HG03060 (cell line): ENCODE results near the gene IFNL1.
"Not testable (repeated sequence)": the region's sequence is repeated elsewhere in the genome, so short reads cannot be mapped to it uniquely, and the experiment has no call there.

Experiments used
- ATAC-seq: cut with Tn5 transposase; IDR thresholded peaks from one replicate; pipeline ENCODE4 v1.9.1; 2021; ENCODE audit warnings: low read depth, moderate number of reproducible peaks; ENCODE audit not compliant: unreplicated experiment

Gene IFNL1

DNA sequence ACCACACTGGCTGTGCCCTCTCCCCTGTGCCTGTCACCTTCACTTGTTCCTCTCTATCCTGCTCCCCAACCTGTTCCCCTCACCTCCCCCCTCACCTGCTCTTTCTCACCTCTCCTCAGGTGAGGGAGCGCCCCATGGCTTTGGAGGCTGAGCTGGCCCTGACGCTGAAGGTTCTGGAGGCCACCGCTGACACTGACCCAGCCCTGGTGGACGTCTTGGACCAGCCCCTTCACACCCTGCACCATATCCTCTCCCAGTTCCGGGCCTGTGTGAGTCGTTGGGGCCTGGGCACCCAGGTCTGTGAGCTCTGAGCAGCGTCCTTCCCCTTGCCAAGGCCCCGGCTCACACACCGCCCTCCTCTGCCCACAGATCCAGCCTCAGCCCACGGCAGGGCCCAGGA is 26.8 kb upstream of the IFNL1 start:
- not testable (repeated sequence) for ATAC-seq

DNA sequence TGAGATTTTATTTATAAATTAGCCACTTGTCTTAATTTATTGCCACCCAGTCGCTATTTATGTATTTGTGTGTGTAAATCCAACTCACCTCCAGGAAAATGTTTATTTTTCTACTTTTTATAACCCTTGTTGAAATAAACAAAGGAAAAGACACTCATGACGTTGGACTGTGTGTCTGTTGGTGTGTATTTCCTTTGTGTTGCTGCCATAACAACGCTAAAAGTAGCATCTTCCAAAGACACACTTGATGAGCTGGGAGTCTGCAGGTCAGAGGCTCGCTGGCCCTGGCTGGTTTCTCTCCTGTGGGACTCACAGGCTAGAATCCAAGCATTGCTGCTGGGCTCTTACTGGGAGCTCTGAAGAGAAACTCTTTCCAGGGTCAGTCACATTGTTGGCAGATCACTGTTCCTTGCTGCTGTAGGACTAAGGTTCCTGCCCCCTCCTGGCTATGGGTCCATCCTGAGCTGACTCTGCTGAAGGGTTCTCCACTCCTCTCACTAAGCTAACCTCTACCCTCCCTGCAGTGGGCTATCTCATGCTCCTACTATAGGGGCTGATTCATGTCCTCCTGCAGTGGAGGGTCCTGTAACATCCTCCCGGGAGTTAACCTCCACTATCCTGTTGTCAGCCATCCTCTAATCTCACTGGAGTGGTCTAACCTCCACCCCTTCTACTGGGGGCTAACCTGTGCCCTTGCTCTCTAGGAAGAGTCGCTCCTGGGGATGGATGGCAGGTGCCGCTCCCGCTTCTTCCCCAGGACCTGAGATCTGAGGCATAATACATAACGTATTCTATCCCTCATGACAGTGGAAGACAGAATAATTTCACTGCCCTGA is 26.0 kb upstream of the IFNL1 start:
- no peak for ATAC-seq

DNA sequence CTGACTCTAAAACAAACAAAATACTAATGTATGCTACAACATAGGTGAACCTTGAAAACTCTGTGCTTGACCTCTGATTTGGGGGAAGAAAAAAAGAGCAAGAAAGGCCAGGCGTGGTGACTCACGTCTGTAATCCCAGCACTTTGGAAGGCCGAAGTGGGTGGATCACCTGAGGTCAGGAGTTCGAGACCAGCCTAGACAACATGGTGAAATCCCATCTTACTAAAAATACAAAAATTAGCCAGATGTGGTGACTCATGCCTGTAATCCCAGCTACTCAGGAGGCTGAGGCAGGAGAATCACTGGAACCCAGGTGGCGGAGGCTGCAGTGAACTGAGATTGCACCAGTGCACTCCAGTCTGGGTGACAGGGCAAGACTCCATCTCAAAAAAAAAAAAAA is 22.3 kb upstream of the IFNL1 start:
- ATAC-seq = not testable (repeated sequence)

DNA sequence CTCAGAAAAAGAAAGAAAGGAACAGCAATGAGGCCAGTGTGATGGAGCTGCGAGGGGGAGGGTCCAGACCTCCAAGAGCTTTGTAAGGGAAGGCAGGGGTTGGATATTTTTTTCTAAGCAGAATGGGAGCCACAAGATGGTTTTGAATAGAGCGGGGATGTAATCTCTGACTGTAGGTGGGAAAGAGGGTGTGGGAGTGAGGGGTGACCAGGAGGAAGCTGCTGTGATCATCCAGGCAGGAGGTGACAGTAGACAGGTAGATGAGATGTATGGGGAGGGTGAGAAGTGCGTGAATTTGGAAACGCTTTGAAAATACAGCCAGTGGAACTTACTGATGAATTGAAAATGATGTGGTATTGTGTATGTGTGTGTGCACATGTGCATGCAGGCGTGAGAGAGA is 20.6 kb upstream of the IFNL1 start:
- ATAC-seq = no peak

DNA sequence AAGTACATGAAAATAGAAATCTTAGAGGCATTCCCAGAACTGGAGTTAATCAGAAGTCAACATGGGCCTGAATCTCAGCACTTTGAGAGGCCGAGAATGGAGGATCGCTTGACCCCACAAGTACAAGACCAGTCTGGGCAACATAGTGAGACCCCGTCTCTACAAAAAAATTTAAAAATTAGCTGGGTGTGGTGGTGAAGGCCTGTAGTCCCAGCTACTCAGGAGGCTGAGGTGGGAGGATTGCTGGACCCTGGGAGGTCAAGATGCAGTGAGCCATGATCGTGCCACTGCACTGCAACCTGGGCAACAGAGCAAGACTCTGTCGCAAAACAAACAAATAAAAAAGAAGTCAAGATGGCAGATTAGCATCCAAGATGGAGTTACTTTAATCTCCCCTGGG is 19.5 kb upstream of the IFNL1 start:
- ATAC-seq = no peak

DNA sequence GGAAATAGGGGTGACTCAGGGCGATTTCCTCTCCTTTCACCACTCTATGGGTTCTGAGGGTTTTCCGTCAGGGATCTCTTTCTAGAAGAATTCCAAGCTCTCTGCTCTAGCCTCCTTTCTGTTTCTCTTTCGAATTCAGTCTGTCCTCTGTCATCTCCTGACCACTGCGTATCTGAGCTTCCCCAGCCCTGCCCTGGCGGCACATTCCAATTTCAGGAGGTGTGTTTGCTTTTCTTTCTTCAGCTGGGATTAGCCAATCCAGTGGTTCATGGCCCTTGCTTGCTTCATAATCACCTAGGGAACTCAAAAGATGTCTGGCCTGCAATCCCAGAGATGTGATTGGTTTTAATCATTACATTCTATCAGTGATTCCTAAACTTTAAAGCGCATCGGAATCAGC is 18.6 kb upstream of the IFNL1 start:
- no peak for ATAC-seq

DNA sequence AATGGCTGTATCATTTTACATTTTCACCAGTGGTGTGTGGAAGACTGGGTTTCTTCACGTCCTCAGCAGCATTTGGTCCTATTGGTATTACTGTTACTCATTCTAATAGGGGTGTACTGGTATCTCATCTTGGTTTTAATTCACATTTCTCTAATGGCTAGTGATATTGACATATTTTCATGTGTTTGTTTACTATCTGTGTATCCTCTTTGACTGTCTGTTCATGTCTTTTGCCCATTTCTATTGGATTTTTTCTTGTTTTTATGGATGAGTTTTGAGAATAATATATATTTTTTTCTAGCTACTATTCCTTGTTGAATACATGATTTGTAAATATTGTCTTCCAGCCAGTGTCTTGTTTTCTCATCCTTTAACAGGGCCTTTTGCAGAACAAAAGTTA is 14.2 kb upstream of the IFNL1 start:
- ATAC-seq = no peak

DNA sequence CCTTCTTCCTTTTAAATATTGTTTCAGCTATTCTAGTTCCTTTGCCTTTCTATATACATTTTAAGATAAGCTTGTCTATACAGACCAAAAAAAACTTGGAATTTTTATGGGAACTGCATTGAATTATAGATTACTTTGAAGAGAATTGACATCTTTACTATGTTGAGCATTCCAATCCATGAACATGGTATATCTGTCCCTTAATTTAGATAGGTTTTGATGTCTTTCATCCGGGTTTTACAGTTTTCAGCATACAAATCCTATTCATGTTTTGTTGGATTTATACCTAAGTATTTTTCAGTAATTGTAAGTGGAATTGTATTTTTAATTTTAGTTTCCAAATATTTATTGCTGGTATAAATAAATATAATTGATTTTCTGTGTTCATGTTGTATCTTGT is 12.2 kb upstream of the IFNL1 start:
- ATAC-seq = no peak

DNA sequence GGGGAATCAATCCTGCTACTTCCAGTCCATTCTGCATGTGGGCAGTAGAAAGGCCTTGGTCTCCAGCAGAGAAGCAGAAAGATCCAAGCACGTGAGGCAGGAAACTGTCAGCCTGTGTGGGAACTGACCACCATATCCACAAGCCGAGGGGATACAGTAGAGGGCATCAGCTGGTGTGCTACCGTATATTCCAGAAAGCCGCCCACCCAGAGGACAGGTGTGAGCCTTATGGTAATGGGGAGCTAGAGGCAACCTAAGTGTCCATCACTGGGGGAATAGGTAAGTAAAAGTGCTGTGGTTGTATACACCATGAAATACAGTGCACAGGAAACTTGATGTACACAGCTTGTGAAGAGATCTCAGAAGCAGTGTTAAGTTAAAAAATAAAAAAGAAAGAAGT is 2.8 kb upstream of the IFNL1 start:
- ATAC-seq = no peak

DNA sequence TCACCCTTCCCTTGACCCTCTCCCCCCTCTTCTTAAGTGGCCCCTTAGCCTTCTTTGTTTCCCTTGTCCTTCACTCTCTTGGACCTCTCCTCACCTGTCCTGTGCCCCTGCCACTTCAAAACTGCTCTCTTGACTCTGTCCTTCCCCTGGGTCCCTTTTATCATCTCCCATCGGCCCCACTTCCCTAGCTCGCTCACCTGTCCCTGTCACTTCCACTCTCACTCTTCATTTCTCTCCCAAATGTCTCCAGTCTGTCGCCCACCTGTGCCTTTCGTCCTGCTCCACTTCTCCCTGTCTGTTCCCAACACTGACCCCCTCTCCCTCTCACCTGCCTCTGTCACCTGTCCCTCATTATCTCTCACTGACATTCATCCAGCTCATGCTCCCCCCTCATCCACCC is 699 bp downstream of the IFNL1 start:
- no peak for ATAC-seq

DNA sequence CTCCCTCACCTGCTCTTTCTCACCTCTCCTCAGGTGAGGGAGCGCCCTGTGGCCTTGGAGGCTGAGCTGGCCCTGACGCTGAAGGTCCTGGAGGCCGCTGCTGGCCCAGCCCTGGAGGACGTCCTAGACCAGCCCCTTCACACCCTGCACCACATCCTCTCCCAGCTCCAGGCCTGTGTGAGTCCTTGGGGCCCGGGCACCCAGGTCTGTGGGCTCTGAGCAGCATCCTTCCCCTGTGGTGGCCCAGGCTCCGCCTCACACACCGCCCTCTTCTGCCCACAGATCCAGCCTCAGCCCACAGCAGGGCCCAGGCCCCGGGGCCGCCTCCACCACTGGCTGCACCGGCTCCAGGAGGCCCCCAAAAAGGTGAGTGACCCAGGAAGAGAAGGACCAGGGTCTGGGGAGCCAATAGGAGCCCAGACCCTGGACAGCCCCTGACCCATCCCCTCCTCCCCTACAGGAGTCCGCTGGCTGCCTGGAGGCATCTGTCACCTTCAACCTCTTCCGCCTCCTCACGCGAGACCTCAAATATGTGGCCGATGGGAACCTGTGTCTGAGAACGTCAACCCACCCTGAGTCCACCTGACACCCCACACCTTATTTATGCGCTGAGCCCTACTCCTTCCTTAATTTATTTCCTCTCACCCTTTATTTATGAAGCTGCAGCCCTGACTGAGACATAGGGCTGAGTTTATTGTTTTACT is 1.9 kb downstream of the IFNL1 start:
- no peak for ATAC-seq

DNA sequence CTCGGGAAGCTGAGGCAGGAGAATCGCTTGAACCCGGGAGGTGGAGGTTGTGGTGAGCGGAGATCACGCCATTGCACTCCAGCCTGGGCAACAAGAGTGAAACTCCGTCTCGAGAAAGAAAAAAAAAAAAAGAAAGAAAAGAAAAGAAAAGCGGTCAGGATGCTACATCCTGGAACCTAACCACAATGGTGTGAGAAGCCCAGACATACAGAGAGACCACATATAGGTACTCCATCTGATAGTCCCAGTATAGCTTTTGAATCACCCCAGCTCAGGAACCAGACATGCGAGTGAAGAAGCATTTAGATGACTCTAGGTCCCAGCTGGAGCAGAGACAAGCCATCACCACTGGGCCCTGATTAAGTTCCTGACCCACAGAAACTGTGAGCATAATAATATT is 3.2 kb downstream of the IFNL1 start:
- ATAC-seq = no peak

DNA sequence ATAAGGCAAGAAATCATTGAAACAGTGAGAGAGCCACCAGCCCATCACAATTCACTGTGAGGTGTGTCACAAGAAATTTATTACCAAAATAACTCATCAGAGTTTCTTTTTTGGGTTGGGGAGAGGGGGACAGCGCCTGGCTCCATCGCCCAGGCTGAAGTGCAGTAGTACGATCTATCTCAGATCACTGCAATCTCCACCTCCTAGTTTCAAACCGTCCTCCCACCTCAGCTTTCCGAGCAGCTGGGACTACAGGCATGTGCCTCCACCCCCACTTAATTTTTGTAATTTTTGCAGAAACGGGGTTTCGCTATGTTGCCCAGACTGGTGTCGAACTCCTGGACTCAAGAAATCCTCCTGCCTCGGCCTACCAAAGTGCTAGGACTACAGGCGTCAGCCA is 3.6 kb downstream of the IFNL1 start:
- ATAC-seq = no peak

DNA sequence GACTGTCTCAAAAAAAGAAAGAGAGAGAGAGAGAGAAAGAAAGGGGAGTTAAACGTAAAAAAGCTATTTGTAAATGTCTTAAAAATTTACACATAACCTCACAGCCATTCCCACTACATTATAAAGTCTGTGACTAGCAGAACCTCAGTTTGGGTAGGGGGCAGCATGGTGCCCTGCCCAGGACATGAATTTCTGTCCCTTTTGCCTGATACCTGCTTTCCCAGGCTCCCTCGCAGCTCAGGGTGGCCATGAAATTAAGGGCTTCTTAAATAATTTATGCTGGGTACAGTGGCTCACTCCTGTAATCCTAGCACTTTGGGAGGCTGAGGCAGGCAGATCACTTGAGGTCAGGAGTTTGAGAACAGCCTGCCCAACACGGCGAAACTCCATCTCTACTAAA is 4.8 kb downstream of the IFNL1 start:
- no peak for ATAC-seq

DNA sequence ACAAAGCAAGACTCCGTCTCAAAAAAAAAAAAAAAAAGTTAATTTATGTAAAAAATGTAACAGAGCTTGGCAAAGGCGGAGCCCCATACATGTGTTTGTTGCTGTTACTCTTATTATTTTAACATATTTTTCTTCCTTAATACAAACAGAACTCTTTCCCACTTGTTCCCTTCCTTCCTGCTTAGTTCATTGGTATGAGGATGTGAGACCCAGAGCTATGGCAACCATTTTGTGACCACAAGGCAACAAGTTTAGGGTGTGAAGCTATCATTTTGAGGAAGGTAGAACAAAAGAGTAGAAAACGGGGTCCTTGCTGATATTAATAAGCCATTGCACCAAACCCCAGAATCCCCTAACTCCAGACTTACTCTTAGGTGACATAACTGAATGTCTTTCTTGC is 5.4 kb downstream of the IFNL1 start:
- ATAC-seq = no peak

DNA sequence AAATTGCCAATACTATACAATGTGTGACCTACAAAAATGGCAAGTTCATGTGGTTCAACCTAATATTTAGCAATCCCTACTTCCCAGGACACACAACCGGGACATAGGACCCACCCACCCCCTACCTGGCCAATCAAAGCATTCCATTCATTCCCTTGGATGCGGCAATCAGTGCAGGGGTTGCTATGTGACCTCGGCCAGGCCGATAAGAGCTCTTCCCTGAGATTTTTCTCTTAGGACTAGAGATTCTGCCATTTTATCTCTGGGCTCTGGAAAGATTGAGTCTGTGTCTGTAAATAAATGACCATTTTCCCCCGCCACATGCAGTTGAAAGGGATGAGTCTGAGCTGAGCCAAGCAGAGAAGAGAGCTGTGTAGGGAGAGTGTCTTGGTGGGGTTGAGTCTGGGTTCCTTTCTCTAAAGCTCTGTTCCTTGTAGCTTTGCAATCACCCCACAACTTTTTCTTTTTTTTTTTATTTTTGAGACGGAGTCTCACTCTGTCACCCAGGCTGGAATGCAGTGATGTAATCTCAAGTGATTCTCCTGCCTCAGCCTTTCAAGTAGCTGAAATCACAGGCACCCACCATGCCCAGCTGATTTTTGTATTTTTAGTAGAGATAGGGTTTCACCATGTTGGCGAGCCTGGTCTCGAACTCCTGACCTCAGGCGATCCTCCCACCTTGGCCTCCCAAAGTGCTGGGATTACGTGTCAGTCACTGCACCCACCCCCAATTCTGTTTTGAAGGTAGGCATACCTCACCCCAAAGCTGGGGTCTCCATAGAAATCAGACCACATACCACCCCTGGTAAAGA is 7.4 kb downstream of the IFNL1 start:
- no peak for ATAC-seq

DNA sequence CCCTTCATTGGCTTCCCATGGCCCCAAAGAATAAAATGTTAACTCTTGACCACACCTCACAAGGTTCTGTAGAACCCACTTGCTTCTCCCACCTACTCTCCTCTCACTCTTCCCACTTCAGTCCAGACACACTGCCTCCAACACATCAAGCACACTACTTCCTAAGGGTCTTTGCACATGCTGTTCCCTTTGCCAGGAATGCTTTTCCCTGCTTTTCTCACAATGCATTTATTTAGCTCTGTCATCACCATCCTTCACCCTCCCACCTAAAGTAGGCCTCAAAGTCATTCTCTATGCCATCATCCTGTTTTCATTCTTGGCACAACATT is 7.9 kb downstream of the IFNL1 start:
- no peak for ATAC-seq

DNA sequence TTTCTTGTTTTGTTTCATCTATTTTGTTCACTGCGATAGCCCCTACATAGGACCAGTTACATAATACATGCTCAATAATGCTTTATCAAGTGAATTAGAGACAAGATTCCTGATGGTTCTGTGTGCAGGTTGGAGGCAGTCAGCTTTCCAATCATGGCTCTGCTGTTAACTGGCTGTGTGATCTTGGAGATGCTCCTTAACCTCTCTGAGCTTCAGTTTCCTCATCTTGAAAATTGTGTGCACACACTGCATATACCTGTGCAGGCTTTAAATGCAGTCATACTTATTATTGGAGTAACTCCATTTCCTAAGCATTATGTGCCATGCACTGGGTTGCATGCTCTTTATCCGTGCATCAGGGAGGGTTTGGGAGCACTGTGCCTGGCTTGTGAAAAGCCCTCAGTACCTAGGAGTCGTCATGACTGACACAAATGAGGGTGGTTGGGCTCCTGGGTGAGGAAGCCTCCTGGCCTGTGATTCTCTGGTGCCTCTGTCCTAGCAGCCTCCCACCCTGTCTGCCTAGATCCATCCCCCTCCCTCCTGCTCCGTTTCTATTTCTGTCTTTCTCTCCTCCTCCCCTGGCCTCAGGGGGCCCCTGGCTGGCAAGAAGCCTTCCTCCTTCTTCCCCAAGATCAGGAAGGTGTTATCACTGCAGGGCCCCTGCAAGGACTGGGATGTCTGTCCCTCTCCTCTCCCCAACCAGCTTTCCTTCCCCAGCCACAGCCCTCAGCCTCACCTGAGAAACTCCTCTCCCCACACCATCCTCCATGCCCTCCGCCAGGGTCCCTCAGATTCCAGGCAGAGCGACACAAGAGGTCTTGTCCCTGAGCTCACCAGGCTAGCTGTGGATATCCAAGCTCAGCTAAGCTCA is 8.7 kb downstream of the IFNL1 start:
- ATAC-seq = no peak

DNA sequence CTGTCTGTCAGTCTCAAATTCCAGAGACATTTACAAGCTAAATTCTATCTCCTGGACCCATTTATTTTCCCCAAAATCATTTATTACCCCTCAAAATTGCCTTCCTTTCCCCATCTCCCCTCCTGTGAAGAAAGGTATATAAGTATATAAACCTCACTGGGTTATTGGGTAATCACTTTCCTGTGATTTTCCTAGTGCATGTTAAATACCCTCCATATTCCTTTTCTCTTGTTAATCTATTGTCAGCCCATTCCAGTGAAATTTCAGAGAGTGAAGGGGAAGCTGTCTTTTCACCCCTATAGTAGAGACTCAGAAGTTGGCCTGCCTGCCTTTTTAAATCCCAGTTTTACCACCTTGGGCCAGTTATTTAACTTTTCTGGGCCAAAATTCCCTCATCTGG is 9.9 kb downstream of the IFNL1 start:
- ATAC-seq = no peak

DNA sequence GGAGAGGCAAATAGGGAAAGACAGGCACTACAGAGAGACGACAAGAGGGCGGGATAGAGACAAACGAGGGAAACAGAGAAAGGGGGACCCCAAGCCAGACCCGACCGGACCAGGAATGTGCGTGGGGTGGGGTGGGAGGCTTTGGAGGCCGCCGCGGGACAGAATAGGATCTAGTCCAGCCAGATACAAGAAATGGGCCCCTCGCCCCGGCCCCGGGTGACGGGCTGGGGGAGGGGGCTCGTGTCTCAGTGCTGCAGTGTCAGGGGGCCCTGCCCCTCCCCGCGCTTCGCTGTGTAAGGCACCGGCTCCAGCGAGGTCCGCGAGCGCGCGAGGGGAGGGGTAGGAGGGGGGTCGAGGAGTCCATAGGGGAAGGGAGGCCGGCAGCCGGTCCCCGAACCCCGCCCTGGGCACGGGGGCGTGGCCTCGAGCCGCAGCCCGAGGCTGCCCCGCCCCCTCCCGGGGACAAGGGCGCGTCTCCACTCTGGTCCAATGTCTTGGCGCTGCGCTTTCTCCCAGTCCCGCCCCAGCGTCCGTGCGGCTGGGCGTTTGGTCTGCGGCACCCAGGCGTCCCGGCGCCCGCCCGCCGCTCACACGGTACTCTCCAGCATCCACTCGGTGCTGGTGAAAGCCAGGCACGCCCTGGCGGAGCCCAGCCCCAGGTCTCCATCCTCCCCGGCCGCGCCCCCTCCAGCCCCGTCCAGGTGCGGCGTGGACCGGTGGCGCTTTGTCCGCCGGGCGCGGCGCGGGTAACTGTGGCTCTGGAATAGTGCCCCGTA is 11.0 kb downstream of the IFNL1 start:
- no peak for ATAC-seq
